HFFc6 (cell line): ENCODE data around the gene SSH3. TPM values are rescaled to one million over a fixed set of nuclear protein-coding genes. Genes with fewer than 3 reads are reported as not detected.

Source experiments
- DNase-seq: peaks from one replicate; pipeline ENCODE4 v3.0.0-alpha.2; 2018
- H3K27ac Mint-ChIP-seq: 2 replicates; pipeline ENCODE4 v1.8.0; 2020; ENCODE audit warnings: mild to moderate bottlenecking, mixed read lengths
- H3K27me3 Mint-ChIP-seq: 2 replicates; pipeline ENCODE4 v1.8.0; 2021; ENCODE audit warnings: mild to moderate bottlenecking, moderate library complexity, mixed read lengths; ENCODE audit not compliant: insufficient read depth
- H3K36me3 Mint-ChIP-seq: 2 replicates; pipeline ENCODE4 v1.8.0; 2021; ENCODE audit warnings: low read depth, mixed read lengths
- H3K4me1 Mint-ChIP-seq: 2 replicates; pipeline ENCODE4 v1.8.0; 2020; ENCODE audit warnings: low read depth, mixed read lengths
- H3K4me3 Mint-ChIP-seq: 2 replicates; pipeline ENCODE4 v1.8.0; 2020; ENCODE audit warnings: mild to moderate bottlenecking, moderate library complexity, mixed read lengths
- H3K9me3 Mint-ChIP-seq: 2 replicates; pipeline ENCODE4 v1.8.0; 2020; ENCODE audit warnings: mild to moderate bottlenecking, mixed read lengths
- CTCF ChIP-seq: fragments of 200-600 bp; sonication (generic); IDR thresholded peaks from 2 replicates; pipeline ENCODE4 v1.5.0; 2021; ENCODE audit warnings: antibody characterized with exemption, mild to moderate bottlenecking
- total RNA-seq, 6 experiments: library from RNA; stranded (reverse); fragmentation: NEBNext Ultra II Directional; extraction: Animal tissue kit (Norgen Biotek cat#: 25700); gene quantifications; 2 replicates in 1 of 6; 3 replicates in 5 of 6; pipeline ENCODE4 v1.2.3, GENCODE V29; 2021

The SSH3 gene
- total RNA-seq, 6 experiments from 2014 or later: 17.0 to 28.7 (median 22.6) TPM

DNA sequence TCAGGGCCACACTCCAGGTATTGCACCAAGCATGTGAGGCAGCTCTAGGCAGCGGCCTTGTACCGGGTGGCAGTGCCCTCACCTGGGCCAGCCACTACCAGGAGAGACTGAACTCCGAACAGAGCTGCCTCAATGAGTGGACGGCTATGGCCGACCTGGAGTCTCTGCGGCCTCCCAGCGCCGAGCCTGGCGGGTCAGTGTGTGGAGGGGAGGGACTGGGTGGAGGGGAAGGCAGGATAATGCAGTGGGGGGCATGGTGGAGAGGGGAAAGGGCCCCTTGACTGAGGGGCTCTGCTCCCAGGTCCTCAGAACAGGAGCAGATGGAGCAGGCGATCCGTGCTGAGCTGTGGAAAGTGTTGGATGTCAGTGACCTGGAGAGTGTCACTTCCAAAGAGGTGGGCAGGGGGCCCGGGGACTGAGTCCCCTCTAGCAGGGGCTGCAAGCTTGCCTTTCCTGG, 4.2 kb downstream of the SSH3 start:
- TF ChIP-seq CTCF: no peak
- H3K36me3 Mint-ChIP-seq: no peaks in the 10 kb centered on the region; the same call in 1 of the 2 replicates
- no peaks in the 10 kb centered on the region for H3K27me3 Mint-ChIP-seq
- no peaks in the 10 kb centered on the region for H3K9me3 Mint-ChIP-seq
- H3K27ac Mint-ChIP-seq: no peak overlapping the region
- no peak for DNase-seq
- H3K4me3 Mint-ChIP-seq: no peak overlapping the region
- H3K4me1 Mint-ChIP-seq: peaks cover 5% of the 10 kb centered on the region; the same call in 1 of the 2 replicates

- Mint-ChIP-seq H3K27me3 (no peaks in the 10 kb centered on the region), H3K36me3 (no peaks in the 10 kb centered on the region; the same call in 1 of the 2 replicates), H3K4me1 (0 out of 2 replicates have a peak, but pooled peaks cover 5% of the 10 kb centered on the region), H3K4me3 (no peak overlapping the region), H3K27ac (no peak overlapping the region), H3K9me3 (no peaks in the 10 kb centered on the region)
- DNase-seq: no peak
- no peak for TF ChIP-seq CTCF
Measured at GRCh38 chr11:67308031-67308866, 4.9 kb downstream of the SSH3 start.

DNA sequence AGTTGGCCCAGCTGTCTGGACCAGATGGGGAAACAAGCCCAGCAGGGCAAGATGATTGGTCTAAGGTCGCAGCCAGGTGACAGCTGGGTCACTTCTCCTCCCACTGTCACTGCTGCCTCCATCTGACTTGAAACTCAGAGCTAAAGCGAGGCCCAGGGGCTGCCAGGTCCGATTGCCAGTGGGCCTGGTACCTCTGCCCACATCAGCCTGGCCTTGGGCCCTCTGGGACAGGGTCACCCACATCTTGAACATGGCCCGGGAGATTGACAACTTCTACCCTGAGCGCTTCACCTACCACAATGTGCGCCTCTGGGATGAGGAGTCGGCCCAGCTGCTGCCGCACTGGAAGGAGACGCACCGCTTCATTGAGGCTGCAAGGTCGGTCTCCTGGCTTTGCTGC, 5.8 kb downstream of the SSH3 start:
- no peaks in the 10 kb centered on the region; the same call in 1 of the 2 replicates for H3K36me3 Mint-ChIP-seq

DNA sequence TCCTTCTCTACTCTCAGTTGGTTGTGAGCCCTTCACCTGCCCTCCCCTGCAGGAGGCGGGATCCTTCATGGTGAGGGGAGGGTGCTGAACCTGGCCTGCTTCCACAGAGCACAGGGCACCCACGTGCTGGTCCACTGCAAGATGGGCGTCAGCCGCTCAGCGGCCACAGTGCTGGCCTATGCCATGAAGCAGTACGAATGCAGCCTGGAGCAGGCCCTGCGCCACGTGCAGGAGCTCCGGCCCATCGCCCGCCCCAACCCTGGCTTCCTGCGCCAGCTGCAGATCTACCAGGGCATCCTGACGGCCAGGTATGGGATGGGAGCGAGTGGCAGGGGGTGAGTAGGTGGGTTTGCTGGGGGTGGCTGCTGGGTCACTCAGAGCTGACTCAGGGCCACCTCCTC, 6.3 kb downstream of the SSH3 start:
- H3K36me3 Mint-ChIP-seq: no peaks in the 10 kb centered on the region; the same call in 1 of the 2 replicates
- no peak overlapping the region for H3K4me3 Mint-ChIP-seq
- no peak for TF ChIP-seq CTCF
- no peak for DNase-seq
- H3K27ac Mint-ChIP-seq: no peak overlapping the region
- no peaks in the 10 kb centered on the region for H3K9me3 Mint-ChIP-seq
- H3K27me3 Mint-ChIP-seq: no peaks in the 10 kb centered on the region
- 0 out of 2 replicates have a peak, but pooled peaks cover 2% of the 10 kb centered on the region for H3K4me1 Mint-ChIP-seq

More for the DNA sequence above, 5.8 kb downstream of the SSH3 start:
- Mint-ChIP-seq H3K9me3 (no peaks in the 10 kb centered on the region), H3K27me3 (no peaks in the 10 kb centered on the region), H3K27ac (no peak overlapping the region), H3K4me1 (0 out of 2 replicates have a peak, but pooled peaks cover 5% of the 10 kb centered on the region), H3K4me3 (no peak overlapping the region)
- no peak for DNase-seq
- TF ChIP-seq CTCF: no peak

- Mint-ChIP-seq H3K27me3 (no peaks in the 10 kb centered on the region), H3K4me3 (no peak overlapping the region), H3K4me1 (no peaks in the 10 kb centered on the region), H3K27ac (no peak overlapping the region), H3K36me3 (no peaks in the 10 kb centered on the region), H3K9me3 (no peaks in the 10 kb centered on the region)
- DNase-seq: no peak
- no peak for TF ChIP-seq CTCF
Measured at GRCh38 chr11:67310246-67311050, 7.1 kb downstream of the SSH3 start.
